NCI-H774 (cell line): ENCODE data around the gene COL19A1.
A peak's percentile ranks its signal among the peaks of the same experiment; 100 is the strongest.

Experiments
- DNase-seq: peaks from one replicate; lab custom pipeline; 2025; lab: John Stamatoyannopoulos, UW

Gene COL19A1

GRCh38 chr6:70125602-70126001 lies 259.2 kb downstream of the COL19A1 start:
- no peak for DNase-seq

GRCh38 chr6:70129341-70129740 lies 263.0 kb downstream of the COL19A1 start:
- DNase-seq: no peak

GRCh38 chr6:70130865-70131264 lies 264.5 kb downstream of the COL19A1 start:
- DNase-seq: no peak

- no peak for DNase-seq
These were observed 265.2 kb downstream of the COL19A1 start for GRCh38 chr6:70131528-70131927.

- DNase-seq: no peak
These were observed 266.9 kb downstream of the COL19A1 start for GRCh38 chr6:70133246-70133645.

- DNase-seq: no peak
These were observed 268.2 kb downstream of the COL19A1 start for GRCh38 chr6:70134542-70134941.

GRCh38 chr6:70135219-70136160 lies 269.1 kb downstream of the COL19A1 start:
- no peak for DNase-seq

- no peak for DNase-seq
These were observed 270.6 kb downstream of the COL19A1 start for GRCh38 chr6:70136996-70137395.

- no peak for DNase-seq
These were observed 274.1 kb downstream of the COL19A1 start for GRCh38 chr6:70140496-70140895.

- no peak for DNase-seq
These were observed 275.7 kb downstream of the COL19A1 start for GRCh38 chr6:70142034-70142433.

GRCh38 chr6:70145178-70145577 lies 278.8 kb downstream of the COL19A1 start:
- DNase-seq: no peak

- DNase-seq: no peak
These were observed 282.9 kb downstream of the COL19A1 start for GRCh38 chr6:70149209-70149788.

GRCh38 chr6:70150521-70150920 lies 284.2 kb downstream of the COL19A1 start:
- no peak for DNase-seq

GRCh38 chr6:70151616-70152015 lies 285.3 kb downstream of the COL19A1 start:
- no peak for DNase-seq

- no peak for DNase-seq
These were observed 286.4 kb downstream of the COL19A1 start for GRCh38 chr6:70152786-70153185.

- DNase-seq: no peak
These were observed 290.7 kb downstream of the COL19A1 start for GRCh38 chr6:70157086-70157485.

GRCh38 chr6:70160276-70160675 lies 293.9 kb downstream of the COL19A1 start:
- DNase-seq: no peak

- no peak for DNase-seq
These were observed 296.6 kb downstream of the COL19A1 start for GRCh38 chr6:70162972-70163371.

GRCh38 chr6:70163795-70164194 lies 297.4 kb downstream of the COL19A1 start:
- DNase-seq: no peak

GRCh38 chr6:70164556-70164955 lies 298.2 kb downstream of the COL19A1 start:
- no peak for DNase-seq

- peak; percentile 63 for DNase-seq
These were observed 300.0 kb downstream of the COL19A1 start for GRCh38 chr6:70166088-70166958.

- no peak for DNase-seq
These were observed 302.5 kb downstream of the COL19A1 start for GRCh38 chr6:70168681-70169377.
